NB4 (cell line): ENCODE data around the gene WFDC13.

Experiments
- CTCF ChIP-seq: IDR thresholded peaks from one replicate; pipeline ENCODE4 v1.5.1; 2012; ENCODE audit warnings: low read depth, low read length
- MAX ChIP-seq: IDR thresholded peaks from 2 replicates; pipeline ENCODE4 v1.6.1; 2011; ENCODE audit warnings: low read depth, low read length
- MYC ChIP-seq: IDR thresholded peaks from 2 replicates; pipeline ENCODE4 v1.6.1; 2011; ENCODE audit warnings: low read depth, low read length
- POLR2A ChIP-seq: IDR thresholded peaks from 2 replicates; pipeline ENCODE4 v1.6.1; 2011; ENCODE audit warnings: mild to moderate bottlenecking; ENCODE audit not compliant: insufficient read length; ENCODE audit errors: extremely low read depth

GRCh38 chr20:45725134-45725533 is 23.3 kb downstream of the WFDC13 start:
- TF ChIP-seq MAX (no peak), CTCF (no peak), POLR2A (no peak), MYC (no peak)
